Renal pelvis (tissue), 3 donors: ENCODE data around the gene SPA17. TPM values are rescaled to one million over a fixed set of nuclear protein-coding genes. Genes with fewer than 3 reads are reported as not detected.

Experiments used
- polyA plus RNA-seq, 3 donors: library from polyadenylated mRNA; unstranded; fragments of 120-200 nt; gene quantifications; one replicate each; pipeline ENCODE4 v1.2.1, GENCODE V29; 2013; ENCODE audit not compliant: insufficient read length in 3 of 3

SPA17 gene
- polyA plus RNA-seq, 3 donors: 18.8 to 26.0 (median 20.6) TPM

Other genes starting within 250 kb of the SPA17 start
- gene OR8B4, start 249.0 kb upstream of the SPA17 start, polyA plus RNA-seq: not detected
- not detected for gene OR8B8, start 228.2 kb upstream of the SPA17 start, polyA plus RNA-seq
- not detected for gene OR8B12, start 130.2 kb upstream of the SPA17 start, polyA plus RNA-seq
- under 1 TPM in 1 of 3 donors, not detected in 2; 0.04 TPM for gene OR8A1, start 103.9 kb upstream of the SPA17 start, polyA plus RNA-seq
- gene PANX3, start 62.5 kb upstream of the SPA17 start, polyA plus RNA-seq: not detected
- gene TBRG1, start 51.0 kb upstream of the SPA17 start, polyA plus RNA-seq: 10 to 100 TPM; 23.0 to 41.9 (median 40.3) TPM
- 10 to 100 TPM; 26.3 to 35.9 (median 31.9) TPM for gene SIAE, start 165 bp upstream of the SPA17 start, polyA plus RNA-seq
- gene NRGN, start 66.0 kb downstream of the SPA17 start, polyA plus RNA-seq: 10 to 100 TPM; 17.8 to 27.5 (median 19.6) TPM
- 10 to 100 TPM in 1 of 3 donors, 1 to 10 TPM in 2; 9.2 to 10.1 (median 9.3) TPM for gene VSIG2, start 78.4 kb downstream of the SPA17 start, polyA plus RNA-seq
- 10 to 100 TPM; 59.4 to 78.9 (median 69.4) TPM for gene ESAM, start 88.4 kb downstream of the SPA17 start, polyA plus RNA-seq
- 10 to 100 TPM; 23.3 to 43.6 (median 38.9) TPM for gene MSANTD2, start 126.5 kb downstream of the SPA17 start, polyA plus RNA-seq
- gene ROBO3, start 191.5 kb downstream of the SPA17 start, polyA plus RNA-seq: 10 to 100 TPM; 25.0 to 30.2 (median 29.9) TPM
- gene ROBO4, start 224.0 kb downstream of the SPA17 start, polyA plus RNA-seq: 10 to 100 TPM; 19.3 to 26.4 (median 24.8) TPM
- gene HEPN1, start 245.3 kb downstream of the SPA17 start, polyA plus RNA-seq: 1 to 10 TPM; 1.3 to 2.2 (median 1.8) TPM